Esophagus squamous epithelium (tissue), 4 donors: ENCODE data around the gene MIF4GD.

ENCODE experiments used
- POLR2A ChIP-seq, 4 donors: fragments of 450-650 bp; IDR thresholded peaks; one replicate each; pipeline ENCODE4 v1.6.1; 2017; ENCODE audit warnings: antibody characterized with exemption in 4 of 4, mild to moderate bottlenecking in 4 of 4, moderate library complexity in 3 of 4
- TF ChIP-seq, protein P1 (sequence below), 6 experiments: fragments of 450-650 bp in 4 of 6; fragments of 200-600 bp in 2 of 6; sonication (generic) in 2 of 6; IDR thresholded peaks; one replicate each; pipeline ENCODE4 v1.5.1; 2016 to 2019; ENCODE audit warnings: antibody characterized with exemption in 6 of 6, mild to moderate bottlenecking in 4 of 6, moderate library complexity in 4 of 6

DNA sequence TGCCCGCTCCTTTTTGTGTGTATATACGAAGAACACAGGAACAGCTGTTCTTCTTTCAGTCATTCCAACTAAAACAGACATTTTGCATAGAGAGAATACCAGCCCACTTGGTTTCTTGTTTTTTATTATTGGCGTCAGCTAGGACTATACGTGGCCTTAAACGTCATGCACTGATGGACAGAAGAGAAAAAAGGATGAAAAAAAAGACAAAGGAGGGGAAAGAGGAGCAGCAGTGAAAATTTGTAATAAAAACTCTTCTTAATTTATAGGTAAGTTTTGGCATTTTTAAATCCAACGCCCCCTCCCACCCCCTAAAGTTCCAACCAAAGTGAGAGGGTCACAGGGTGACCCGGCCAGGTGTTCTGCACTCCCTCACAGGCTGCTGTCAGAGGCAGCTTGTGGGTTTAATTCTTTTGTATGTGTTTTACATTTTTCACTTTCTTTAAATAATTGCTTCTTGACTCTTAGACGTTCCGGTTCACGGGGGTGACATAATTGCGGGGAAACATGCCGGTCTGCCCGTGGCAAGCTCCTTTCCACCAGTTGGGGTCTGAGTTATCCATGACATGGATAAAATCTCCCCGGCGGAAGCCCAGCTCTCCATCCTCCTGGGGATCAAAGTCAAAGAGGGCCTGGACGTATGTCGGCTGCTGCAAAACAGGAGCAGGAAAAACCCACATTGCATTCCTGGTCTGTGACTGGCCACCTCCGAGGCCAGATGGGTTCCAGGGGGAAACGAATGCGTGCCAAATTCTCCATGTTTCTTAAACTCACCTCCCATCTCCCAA is 49.1 kb upstream of the MIF4GD start:
- TF ChIP-seq, protein P1, sequence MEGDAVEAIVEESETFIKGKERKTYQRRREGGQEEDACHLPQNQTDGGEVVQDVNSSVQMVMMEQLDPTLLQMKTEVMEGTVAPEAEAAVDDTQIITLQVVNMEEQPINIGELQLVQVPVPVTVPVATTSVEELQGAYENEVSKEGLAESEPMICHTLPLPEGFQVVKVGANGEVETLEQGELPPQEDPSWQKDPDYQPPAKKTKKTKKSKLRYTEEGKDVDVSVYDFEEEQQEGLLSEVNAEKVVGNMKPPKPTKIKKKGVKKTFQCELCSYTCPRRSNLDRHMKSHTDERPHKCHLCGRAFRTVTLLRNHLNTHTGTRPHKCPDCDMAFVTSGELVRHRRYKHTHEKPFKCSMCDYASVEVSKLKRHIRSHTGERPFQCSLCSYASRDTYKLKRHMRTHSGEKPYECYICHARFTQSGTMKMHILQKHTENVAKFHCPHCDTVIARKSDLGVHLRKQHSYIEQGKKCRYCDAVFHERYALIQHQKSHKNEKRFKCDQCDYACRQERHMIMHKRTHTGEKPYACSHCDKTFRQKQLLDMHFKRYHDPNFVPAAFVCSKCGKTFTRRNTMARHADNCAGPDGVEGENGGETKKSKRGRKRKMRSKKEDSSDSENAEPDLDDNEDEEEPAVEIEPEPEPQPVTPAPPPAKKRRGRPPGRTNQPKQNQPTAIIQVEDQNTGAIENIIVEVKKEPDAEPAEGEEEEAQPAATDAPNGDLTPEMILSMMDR (IDR thresholded peaks at IDR 0.05): no peak
- TF ChIP-seq POLR2A (IDR thresholded peaks at IDR 0.05): peak in 1 of 4 donors; percentile 6
